Measurements from ENCODE around the gene TH.

DNA sequence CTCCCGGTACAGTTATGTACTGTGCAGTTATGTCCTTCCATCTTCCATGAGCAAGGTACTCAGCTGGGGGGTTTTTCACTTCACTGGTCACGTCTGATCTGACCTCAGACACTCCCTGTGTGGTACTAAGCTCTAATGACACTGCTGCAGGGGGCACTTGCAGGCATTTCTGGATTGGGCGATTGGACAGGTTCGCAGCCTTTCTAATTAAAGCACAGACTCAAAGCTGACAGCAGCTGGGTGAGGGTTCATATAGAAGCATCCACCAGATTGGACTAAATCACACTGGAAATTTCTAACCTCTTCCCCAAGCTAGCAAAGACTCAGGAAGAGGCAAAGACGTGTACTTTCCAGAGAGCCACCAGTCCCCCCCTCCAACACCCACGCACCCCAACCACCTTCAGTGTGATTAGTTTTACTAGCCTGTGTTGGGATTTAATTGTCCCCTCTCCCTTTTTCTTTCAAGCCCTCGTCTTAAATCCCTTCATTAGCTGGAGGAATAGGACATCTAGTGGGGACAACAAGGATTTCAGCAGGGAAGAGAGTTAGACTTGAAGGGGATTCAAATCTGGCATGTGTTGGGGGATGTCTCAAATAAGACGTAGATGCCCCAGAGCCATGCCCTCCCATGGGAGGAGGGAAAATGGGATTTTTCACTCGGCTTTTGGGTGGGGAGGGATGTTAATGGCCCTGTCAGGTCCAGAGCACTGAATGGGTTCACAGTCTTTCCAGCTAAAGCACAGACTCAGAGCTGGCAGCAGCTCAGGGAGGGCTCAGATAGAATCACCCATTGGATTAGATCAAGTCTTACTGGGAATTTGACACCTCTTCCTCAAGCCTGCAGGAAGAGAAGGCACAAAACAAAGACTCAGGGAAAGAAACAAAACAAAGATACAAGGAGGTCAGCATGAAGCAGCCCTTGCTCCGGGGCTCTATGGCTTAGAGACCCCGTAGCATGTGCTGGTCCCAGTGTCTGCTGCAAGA is 21.5 kb downstream of the TH start:
- TF ChIP-seq, protein P1, sequence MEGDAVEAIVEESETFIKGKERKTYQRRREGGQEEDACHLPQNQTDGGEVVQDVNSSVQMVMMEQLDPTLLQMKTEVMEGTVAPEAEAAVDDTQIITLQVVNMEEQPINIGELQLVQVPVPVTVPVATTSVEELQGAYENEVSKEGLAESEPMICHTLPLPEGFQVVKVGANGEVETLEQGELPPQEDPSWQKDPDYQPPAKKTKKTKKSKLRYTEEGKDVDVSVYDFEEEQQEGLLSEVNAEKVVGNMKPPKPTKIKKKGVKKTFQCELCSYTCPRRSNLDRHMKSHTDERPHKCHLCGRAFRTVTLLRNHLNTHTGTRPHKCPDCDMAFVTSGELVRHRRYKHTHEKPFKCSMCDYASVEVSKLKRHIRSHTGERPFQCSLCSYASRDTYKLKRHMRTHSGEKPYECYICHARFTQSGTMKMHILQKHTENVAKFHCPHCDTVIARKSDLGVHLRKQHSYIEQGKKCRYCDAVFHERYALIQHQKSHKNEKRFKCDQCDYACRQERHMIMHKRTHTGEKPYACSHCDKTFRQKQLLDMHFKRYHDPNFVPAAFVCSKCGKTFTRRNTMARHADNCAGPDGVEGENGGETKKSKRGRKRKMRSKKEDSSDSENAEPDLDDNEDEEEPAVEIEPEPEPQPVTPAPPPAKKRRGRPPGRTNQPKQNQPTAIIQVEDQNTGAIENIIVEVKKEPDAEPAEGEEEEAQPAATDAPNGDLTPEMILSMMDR (IDR thresholded peaks at IDR 0.05), result peak; percentile 46 to 62 (median 49)
- no peak for TF ChIP-seq POLR2A (IDR thresholded peaks at IDR 0.05)
